ENCODE data around the gene SMNDC1.

The SMNDC1 gene

GRCh38 chr10:110326351-110327032 is 21.8 kb upstream of the SMNDC1 start:
- no peak for DNase-seq

GRCh38 chr10:110324805-110325280 is 20.1 kb upstream of the SMNDC1 start:
- no peak for DNase-seq

- DNase-seq: no peak
Measured at GRCh38 chr10:110324201-110324804, 19.6 kb upstream of the SMNDC1 start.

- DNase-seq: no peak
Measured at GRCh38 chr10:110323503-110323902, 18.8 kb upstream of the SMNDC1 start.

GRCh38 chr10:110321869-110322620 is 17.3 kb upstream of the SMNDC1 start:
- no peak for DNase-seq

GRCh38 chr10:110317866-110318850 is 13.4 kb upstream of the SMNDC1 start:
- no peak for DNase-seq

GRCh38 chr10:110313674-110314073 is 9.0 kb upstream of the SMNDC1 start:
- no peak for DNase-seq

GRCh38 chr10:110312206-110312605 is 7.5 kb upstream of the SMNDC1 start:
- DNase-seq: no peak

GRCh38 chr10:110311357-110311949 is 6.7 kb upstream of the SMNDC1 start:
- no peak for DNase-seq

- no peak for DNase-seq
Measured at GRCh38 chr10:110310741-110311140, 6.0 kb upstream of the SMNDC1 start.

- DNase-seq: no peak
Measured at GRCh38 chr10:110307805-110308204, 3.1 kb upstream of the SMNDC1 start.

GRCh38 chr10:110306452-110306768 is 1.7 kb upstream of the SMNDC1 start:
- no peak for DNase-seq

- DNase-seq: peak; percentile 44
Measured at GRCh38 chr10:110305767-110306451, 1.2 kb upstream of the SMNDC1 start.

GRCh38 chr10:110304394-110304779 is 333 bp downstream of the SMNDC1 start:
- no peak for DNase-seq

- DNase-seq: no peak
Measured at GRCh38 chr10:110303681-110304080, 1.0 kb downstream of the SMNDC1 start.

- DNase-seq: no peak
Measured at GRCh38 chr10:110300486-110300986, 4.2 kb downstream of the SMNDC1 start.

- no peak for DNase-seq
Measured at GRCh38 chr10:110296966-110297365, 7.8 kb downstream of the SMNDC1 start.

- no peak for DNase-seq
Measured at GRCh38 chr10:110286841-110287240, 17.9 kb downstream of the SMNDC1 start.

GRCh38 chr10:110285501-110285900 is 19.2 kb downstream of the SMNDC1 start:
- DNase-seq: no peak

- DNase-seq: no peak
Measured at GRCh38 chr10:110284262-110284661, 20.5 kb downstream of the SMNDC1 start.

- peak; percentile 29 for DNase-seq
Measured at GRCh38 chr10:110279407-110279986, 25.2 kb downstream of the SMNDC1 start.

Measured in activated gamma-delta T cell treated with Interleukin-2 at 50 U/mL for 16 hours (primary cell).